HEK293 (cell line): ENCODE data around the gene ITGB1.

Source experiments
- KLF10 ChIP-seq: fragments of 450-650 bp; IDR thresholded peaks from 2 replicates; pipeline ENCODE4 v1.5.1; 2018; ENCODE audit warnings: missing biosample characterization, mild to moderate bottlenecking, missing genetic modification characterization
- KLF9 ChIP-seq: fragments of 450-650 bp; formaldehyde crosslinking; IDR thresholded peaks from 2 replicates; pipeline ENCODE4 v1.5.1; 2016; ENCODE audit warnings: missing biosample characterization, missing genetic modification characterization, low read depth
- MYNN ChIP-seq: fragments of 450-650 bp; formaldehyde crosslinking; IDR thresholded peaks from 2 replicates; pipeline ENCODE4 v1.5.1; 2016; ENCODE audit warnings: missing biosample characterization, missing genetic modification characterization, borderline replicate concordance
- MZF1 ChIP-seq: fragments of 450-650 bp; formaldehyde crosslinking; IDR thresholded peaks from 2 replicates; pipeline ENCODE4 v1.5.1; 2017; ENCODE audit warnings: missing biosample characterization, missing genetic modification characterization, borderline replicate concordance
- PRDM2 ChIP-seq: fragments of 450-650 bp; formaldehyde crosslinking; IDR thresholded peaks from 2 replicates; pipeline ENCODE4 v1.5.1; 2016; ENCODE audit warnings: missing biosample characterization, missing genetic modification characterization, borderline replicate concordance
- SCRT2 ChIP-seq: fragments of 450-650 bp; formaldehyde crosslinking; IDR thresholded peaks from 2 replicates; pipeline ENCODE4 v1.5.1; 2016; ENCODE audit warnings: missing biosample characterization, missing genetic modification characterization
- SP7 ChIP-seq: fragments of 450-650 bp; formaldehyde crosslinking; IDR thresholded peaks from 2 replicates; pipeline ENCODE4 v1.5.1; 2016; ENCODE audit warnings: missing biosample characterization, missing genetic modification characterization
- TRIM28 ChIP-seq: IDR thresholded peaks from 2 replicates; pipeline ENCODE4 v1.6.1; 2011; ENCODE audit warnings: low read length, control low read depth, borderline replicate concordance
- YY1 ChIP-seq: fragments of 450-650 bp; formaldehyde crosslinking; IDR thresholded peaks from 2 replicates; pipeline ENCODE4 v1.5.1; 2018; ENCODE audit warnings: missing biosample characterization, missing genetic modification characterization
- ZBTB1 ChIP-seq: fragments of 450-650 bp; formaldehyde crosslinking; IDR thresholded peaks from 2 replicates; pipeline ENCODE4 v1.5.1; 2016; ENCODE audit warnings: missing biosample characterization, missing genetic modification characterization
- ZBTB7A ChIP-seq: fragments of 450-650 bp; formaldehyde crosslinking; IDR thresholded peaks from 2 replicates; pipeline ENCODE4 v1.5.1; 2016; ENCODE audit warnings: low read depth, missing biosample characterization, missing genetic modification characterization
- ZEB2 ChIP-seq: fragments of 450-650 bp; formaldehyde crosslinking; IDR thresholded peaks from 2 replicates; pipeline ENCODE4 v1.5.1; 2016; ENCODE audit warnings: missing biosample characterization, missing genetic modification characterization
- ZFP3 ChIP-seq: fragments of 450-650 bp; formaldehyde crosslinking; IDR thresholded peaks from 2 replicates; pipeline ENCODE4 v1.5.1; 2016; ENCODE audit warnings: low read depth, missing biosample characterization, missing genetic modification characterization
- ZNF114 ChIP-seq: fragments of 450-650 bp; formaldehyde crosslinking; IDR thresholded peaks from 2 replicates; pipeline ENCODE4 v1.5.0; 2017; ENCODE audit warnings: missing biosample characterization, missing genetic modification characterization
- ZNF175 ChIP-seq: fragments of 450-650 bp; formaldehyde crosslinking; IDR thresholded peaks from 2 replicates; pipeline ENCODE4 v1.5.1; 2016; ENCODE audit warnings: missing biosample characterization, missing genetic modification characterization
- ZNF202 ChIP-seq: fragments of 450-650 bp; formaldehyde crosslinking; IDR thresholded peaks from 2 replicates; pipeline ENCODE4 v1.5.1; 2016; ENCODE audit warnings: missing biosample characterization, missing genetic modification characterization, borderline replicate concordance
- ZNF214 ChIP-seq: fragments of 450-650 bp; formaldehyde crosslinking; IDR thresholded peaks from 2 replicates; pipeline ENCODE4 v1.5.1; 2017; ENCODE audit warnings: missing biosample characterization, mild to moderate bottlenecking, missing genetic modification characterization, borderline replicate concordance
- ZNF248 ChIP-seq: fragments of 450-650 bp; formaldehyde crosslinking; IDR thresholded peaks from 2 replicates; pipeline ENCODE4 v1.5.1; 2017; ENCODE audit warnings: missing biosample characterization, missing genetic modification characterization
- ZNF26 ChIP-seq: fragments of 450-650 bp; formaldehyde crosslinking; IDR thresholded peaks from 2 replicates; pipeline ENCODE4 v1.5.1; 2016; ENCODE audit warnings: missing biosample characterization, missing genetic modification characterization
- ZNF302 ChIP-seq: fragments of 450-650 bp; formaldehyde crosslinking; IDR thresholded peaks from 2 replicates; pipeline ENCODE4 v1.5.1; 2016; ENCODE audit warnings: missing biosample characterization, missing genetic modification characterization, low read depth
- ZNF391 ChIP-seq: fragments of 450-650 bp; formaldehyde crosslinking; IDR thresholded peaks from 2 replicates; pipeline ENCODE4 v1.5.1; 2016; ENCODE audit warnings: low read depth, missing biosample characterization, missing genetic modification characterization, borderline replicate concordance
- ZNF404 ChIP-seq: fragments of 450-650 bp; formaldehyde crosslinking; IDR thresholded peaks from 2 replicates; pipeline ENCODE4 v1.5.1; 2017; ENCODE audit warnings: missing biosample characterization, missing genetic modification characterization
- ZNF513 ChIP-seq: fragments of 450-650 bp; IDR thresholded peaks from 2 replicates; pipeline ENCODE4 v1.5.1; 2018; ENCODE audit warnings: missing biosample characterization, missing genetic modification characterization
- ZNF777 ChIP-seq: fragments of 450-650 bp; formaldehyde crosslinking; IDR thresholded peaks from 2 replicates; pipeline ENCODE4 v1.5.1; 2017; ENCODE audit warnings: missing biosample characterization, missing genetic modification characterization, borderline replicate concordance
- ZNF785 ChIP-seq: fragments of 450-650 bp; formaldehyde crosslinking; IDR thresholded peaks from 2 replicates; pipeline ENCODE4 v1.5.1; 2016; ENCODE audit warnings: missing biosample characterization, missing genetic modification characterization
- ZNF792 ChIP-seq: fragments of 450-650 bp; formaldehyde crosslinking; IDR thresholded peaks from 2 replicates; pipeline ENCODE4 v1.5.1; 2016; ENCODE audit warnings: missing biosample characterization, missing genetic modification characterization
- ZNF837 ChIP-seq: fragments of 450-650 bp; formaldehyde crosslinking; IDR thresholded peaks from 2 replicates; pipeline ENCODE4 v1.5.1; 2016; ENCODE audit warnings: missing biosample characterization, missing genetic modification characterization
- TF ChIP-seq, protein P1 (sequence below): fragments of 450-650 bp; formaldehyde crosslinking; IDR thresholded peaks from 2 replicates; pipeline ENCODE4 v1.5.1; 2016; ENCODE audit warnings: missing biosample characterization, missing genetic modification characterization
- TF ChIP-seq, protein P2 (sequence below): fragments of 450-650 bp; formaldehyde crosslinking; optimal IDR thresholded peaks from 2 replicates; pipeline ENCODE3; 2016; ENCODE audit warnings: missing biosample characterization, mild to moderate bottlenecking, missing genetic modification characterization

The ITGB1 gene

GRCh38 chr10:32980558-32981468, 22.8 kb upstream of the ITGB1 start (continued):
- TF ChIP-seq, protein P1, sequence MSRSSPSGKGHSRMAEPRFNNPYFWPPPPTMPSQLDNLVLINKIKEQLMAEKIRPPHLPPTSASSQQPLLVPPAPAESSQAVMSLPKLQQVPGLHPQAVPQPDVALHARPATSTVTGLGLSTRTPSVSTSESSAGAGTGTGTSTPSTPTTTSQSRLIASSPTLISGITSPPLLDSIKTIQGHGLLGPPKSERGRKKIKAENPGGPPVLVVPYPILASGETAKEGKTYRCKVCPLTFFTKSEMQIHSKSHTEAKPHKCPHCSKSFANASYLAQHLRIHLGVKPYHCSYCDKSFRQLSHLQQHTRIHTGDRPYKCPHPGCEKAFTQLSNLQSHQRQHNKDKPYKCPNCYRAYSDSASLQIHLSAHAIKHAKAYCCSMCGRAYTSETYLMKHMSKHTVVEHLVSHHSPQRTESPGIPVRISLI, result no peak
- peak; percentile 90; the same call in 1 of the 2 replicates for TF ChIP-seq TRIM28
- TF ChIP-seq ZNF175 (tag by site-specific recombination), result no peak
- TF ChIP-seq PRDM2, result no peak
- no peak; the same call in 1 of the 2 replicates for TF ChIP-seq ZNF792
- no peak for TF ChIP-seq ZNF404 (tag by site-specific recombination)
- no peak for TF ChIP-seq ZNF513 (tag by site-specific recombination)
- TF ChIP-seq ZEB2, result peak; percentile 87
- TF ChIP-seq ZNF248 (tag by site-specific recombination), result no peak
- no peak for TF ChIP-seq ZBTB1
- TF ChIP-seq ZNF214 (tag by site-specific recombination), result no peak
- TF ChIP-seq KLF9, result no peak
- TF ChIP-seq ZNF391 (tag by site-specific recombination), result no peak; the same call in 1 of the 2 replicates
- no peak for TF ChIP-seq ZNF202 (tag by site-specific recombination)
- TF ChIP-seq KLF10 (tag by site-specific recombination), result no peak
- no peak for TF ChIP-seq ZNF114 (tag by site-specific recombination)
- no peak for TF ChIP-seq ZNF302 (tag by site-specific recombination)
- TF ChIP-seq SP7 (tag by site-specific recombination), result peak; percentile 89
- TF ChIP-seq, protein P2, sequence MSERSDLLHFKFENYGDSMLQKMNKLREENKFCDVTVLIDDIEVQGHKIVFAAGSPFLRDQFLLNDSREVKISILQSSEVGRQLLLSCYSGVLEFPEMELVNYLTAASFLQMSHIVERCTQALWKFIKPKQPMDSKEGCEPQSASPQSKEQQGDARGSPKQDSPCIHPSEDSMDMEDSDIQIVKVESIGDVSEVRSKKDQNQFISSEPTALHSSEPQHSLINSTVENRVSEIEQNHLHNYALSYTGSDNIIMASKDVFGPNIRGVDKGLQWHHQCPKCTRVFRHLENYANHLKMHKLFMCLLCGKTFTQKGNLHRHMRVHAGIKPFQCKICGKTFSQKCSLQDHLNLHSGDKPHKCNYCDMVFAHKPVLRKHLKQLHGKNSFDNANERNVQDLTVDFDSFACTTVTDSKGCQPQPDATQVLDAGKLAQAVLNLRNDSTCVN (tag by site-specific recombination), result peak; percentile 60
- no peak for TF ChIP-seq ZNF785 (tag by site-specific recombination)
- TF ChIP-seq MYNN (tag by site-specific recombination), result no peak
- no peak for TF ChIP-seq ZBTB7A
- TF ChIP-seq ZNF777, result no peak
- TF ChIP-seq YY1, result no peak
- no peak for TF ChIP-seq ZFP3
- TF ChIP-seq ZNF26, result no peak
- TF ChIP-seq ZNF837, result no peak
- no peak for TF ChIP-seq SCRT2 (tag by site-specific recombination)
- TF ChIP-seq MZF1 (tag by site-specific recombination), result no peak
